ENCODE data around the gene TMEM212.
A peak's percentile ranks its signal among the peaks of the same experiment; 100 is the strongest.

Gene TMEM212

GRCh38 chr3:171860830-171861535, 17.8 kb downstream of the TMEM212 start:
- no peak for DNase-seq

DNA sequence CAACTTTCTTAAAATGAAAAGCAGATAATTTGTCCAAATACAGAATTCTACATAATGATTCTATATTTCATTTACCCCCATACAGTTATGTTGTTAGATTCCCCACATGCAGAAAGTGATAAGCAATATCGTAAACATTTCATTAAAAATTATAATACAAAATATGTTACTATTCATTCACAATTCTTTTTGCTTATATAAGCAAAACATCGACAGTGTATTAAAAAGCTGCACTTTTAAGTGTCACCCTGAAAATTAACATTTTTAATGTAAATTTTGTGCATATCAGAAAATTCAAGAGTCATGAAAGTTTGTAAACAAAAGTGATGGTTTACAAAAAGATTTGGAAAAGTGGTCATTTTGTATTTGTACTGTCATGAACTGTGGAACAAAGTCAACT, 19.2 kb downstream of the TMEM212 start:
- no peak for DNase-seq

GRCh38 chr3:171862993-171863521, 19.9 kb downstream of the TMEM212 start:
- DNase-seq: no peak

DNA sequence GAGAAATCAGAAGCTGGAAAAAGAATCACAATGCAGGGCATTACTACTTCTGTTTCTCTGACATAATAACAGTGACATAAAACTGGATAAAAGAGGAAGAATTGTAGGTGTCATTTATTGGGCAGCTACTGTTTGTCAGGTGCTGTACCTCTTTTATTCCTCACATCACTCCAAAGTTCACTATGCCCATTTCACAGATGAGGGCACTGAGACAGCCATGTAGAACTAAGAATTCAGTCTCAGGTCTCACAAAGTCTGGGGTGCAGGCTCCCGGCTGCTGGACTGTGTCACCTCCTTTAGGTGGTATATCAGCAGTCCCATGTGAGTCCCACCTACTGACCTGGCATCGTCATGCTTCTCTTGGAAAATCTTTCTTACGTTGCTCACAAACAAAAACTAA, 20.8 kb downstream of the TMEM212 start:
- no peak for DNase-seq

DNA sequence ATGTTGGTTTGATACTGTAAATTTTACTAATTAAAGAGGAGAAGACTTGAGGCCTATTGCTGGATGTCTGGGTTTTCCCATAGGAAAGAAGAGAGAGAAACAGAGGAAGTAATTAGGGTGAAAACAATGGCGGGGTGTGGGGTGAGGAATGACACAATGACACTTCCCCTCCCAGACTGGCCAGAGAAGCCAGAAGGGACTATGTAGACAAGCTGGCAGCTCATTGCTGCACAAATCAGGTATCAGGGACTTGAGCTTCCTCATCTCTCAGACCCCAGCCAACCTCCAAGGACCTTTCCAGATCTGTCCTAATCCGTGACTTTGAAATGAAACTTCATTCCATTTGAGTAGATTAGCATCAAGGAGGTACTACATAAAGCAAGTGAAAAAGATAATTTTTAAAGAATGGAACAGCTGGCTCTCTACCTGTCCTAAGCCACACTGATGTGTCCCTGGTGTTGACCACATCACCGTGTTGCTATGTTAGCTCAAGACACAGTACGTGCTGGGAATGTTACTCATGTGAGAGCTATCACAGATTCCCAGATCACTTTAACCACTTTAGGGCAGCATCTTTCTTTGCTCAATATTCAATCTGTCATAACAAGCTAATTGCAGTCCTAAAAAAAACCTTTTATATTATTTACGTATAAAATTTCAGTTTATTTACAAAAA, 22.2 kb downstream of the TMEM212 start:
- DNase-seq: no peak

- no peak for DNase-seq
These were observed 24.8 kb downstream of the TMEM212 start for GRCh38 chr3:171867981-171868380.

- DNase-seq: no peak
These were observed 28.5 kb downstream of the TMEM212 start for GRCh38 chr3:171871392-171872274.

DNA sequence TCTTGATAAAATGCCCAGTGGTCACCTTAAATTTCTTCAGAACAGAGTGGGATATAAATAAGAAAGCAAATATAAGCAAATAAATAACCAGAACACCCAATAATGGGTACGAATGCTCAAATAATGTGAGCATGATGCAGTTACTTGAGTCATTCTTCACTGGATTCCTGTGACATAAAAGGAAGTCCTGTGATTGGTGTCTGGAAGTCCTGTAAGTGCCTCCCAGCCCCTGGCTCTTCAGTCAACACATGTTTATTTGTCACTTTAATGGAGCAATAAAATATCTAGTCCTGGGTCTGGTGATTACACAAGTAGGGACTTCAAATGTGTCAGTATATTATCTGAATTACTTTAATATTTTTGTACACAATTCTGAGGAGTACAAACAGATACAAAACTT, 30.4 kb downstream of the TMEM212 start:
- no peak for DNase-seq

DNA sequence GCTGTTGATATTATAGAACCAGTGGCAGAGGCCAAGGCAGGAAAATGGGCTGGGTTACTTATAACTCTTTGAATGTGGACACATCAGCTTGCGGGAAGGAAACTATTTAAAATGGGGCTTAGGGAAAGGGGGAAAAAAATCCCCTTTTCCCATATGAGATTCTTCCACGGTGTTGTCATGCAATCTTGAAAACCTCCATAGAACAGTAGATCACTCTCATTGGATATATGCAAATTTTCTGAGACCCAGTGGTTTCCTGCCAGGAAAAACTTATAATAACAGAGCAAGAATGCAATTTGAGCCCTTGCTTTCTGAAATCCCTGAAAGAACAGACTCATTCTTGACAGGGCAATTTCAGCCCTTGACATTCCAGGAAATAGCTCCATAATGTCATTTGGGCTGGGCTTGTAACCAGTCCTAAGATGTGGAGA, 31.1 kb downstream of the TMEM212 start:
- DNase-seq: no peak

DNA sequence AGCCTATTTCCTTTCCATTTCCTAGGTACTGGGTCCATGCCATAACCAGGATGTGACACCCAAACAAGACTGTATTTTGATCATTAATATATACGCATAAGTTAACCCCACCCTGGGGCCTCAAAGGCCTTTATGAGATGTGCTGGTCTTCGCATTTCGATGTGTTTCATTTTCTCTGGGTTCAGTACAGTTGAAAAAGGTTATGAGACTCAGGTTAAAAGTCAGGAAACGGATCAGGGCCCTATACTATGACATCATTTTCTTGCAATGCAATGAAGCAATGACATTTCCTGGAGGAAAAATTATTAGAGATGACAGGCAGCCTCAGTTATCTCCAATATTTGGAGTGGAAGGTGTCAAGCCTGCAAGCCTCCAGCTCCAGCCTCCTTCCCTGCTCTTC, 31.7 kb downstream of the TMEM212 start:
- no peak for DNase-seq

- DNase-seq: peak in 1 of 2 experiments; percentile 26
These were observed 32.8 kb downstream of the TMEM212 start for GRCh38 chr3:171875923-171876412.

- DNase-seq: no peak
These were observed 33.6 kb downstream of the TMEM212 start for GRCh38 chr3:171876680-171877147.

DNA sequence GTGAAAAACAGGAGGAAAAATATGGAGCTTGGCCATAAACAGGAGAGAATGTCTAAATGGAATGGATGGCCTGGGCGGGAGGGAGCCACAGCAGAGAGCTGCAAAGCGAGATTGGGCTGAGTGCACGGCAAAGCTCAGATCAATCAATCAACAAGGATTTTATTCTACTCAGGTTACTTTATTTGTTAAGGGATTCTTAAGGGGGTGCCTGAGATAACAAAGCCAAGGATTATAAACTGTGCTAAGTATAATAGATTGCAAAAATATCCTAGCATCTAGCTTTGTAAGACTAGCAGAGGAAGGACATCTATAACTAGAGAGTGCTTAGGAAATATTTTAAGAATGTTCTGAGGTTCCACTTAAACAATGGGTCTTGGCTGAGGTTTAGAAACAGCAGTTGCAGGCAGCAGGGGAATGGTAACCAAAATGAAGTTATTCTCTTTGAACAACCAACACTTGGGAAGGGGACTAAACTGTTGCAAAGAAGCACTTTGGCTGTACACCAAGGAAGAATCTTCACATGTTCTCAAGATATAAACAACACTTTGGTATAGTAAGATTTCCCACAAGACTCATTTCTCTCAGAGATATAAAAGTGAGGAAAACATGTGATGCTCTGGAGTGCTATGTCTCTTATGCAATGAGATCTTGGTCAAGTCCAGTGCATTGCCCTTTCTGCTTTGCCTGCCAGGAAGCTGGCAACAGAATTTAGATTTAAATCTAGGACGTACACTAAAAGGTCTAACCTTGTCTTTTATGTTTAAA, 35.5 kb downstream of the TMEM212 start:
- no peak for DNase-seq

DNA sequence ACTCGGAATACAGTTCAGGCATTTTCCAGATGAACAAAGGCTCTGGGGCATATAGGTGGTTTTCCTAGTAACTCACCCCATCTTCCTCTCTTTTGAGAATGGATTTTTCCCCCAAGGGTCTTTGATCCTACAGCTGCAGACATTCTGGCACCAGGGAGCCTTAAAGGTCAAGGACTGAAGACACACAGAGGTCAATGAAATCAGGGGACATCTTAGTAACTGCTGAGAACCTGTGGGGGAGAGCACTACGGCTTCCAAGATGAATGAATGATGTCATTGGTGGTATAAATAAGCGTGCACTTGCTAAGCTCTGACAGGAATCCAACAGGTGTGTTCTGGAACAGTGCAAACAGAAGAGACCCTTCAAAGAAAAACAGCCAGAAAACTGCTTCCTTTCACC, 36.3 kb downstream of the TMEM212 start:
- no peak for DNase-seq

DNA sequence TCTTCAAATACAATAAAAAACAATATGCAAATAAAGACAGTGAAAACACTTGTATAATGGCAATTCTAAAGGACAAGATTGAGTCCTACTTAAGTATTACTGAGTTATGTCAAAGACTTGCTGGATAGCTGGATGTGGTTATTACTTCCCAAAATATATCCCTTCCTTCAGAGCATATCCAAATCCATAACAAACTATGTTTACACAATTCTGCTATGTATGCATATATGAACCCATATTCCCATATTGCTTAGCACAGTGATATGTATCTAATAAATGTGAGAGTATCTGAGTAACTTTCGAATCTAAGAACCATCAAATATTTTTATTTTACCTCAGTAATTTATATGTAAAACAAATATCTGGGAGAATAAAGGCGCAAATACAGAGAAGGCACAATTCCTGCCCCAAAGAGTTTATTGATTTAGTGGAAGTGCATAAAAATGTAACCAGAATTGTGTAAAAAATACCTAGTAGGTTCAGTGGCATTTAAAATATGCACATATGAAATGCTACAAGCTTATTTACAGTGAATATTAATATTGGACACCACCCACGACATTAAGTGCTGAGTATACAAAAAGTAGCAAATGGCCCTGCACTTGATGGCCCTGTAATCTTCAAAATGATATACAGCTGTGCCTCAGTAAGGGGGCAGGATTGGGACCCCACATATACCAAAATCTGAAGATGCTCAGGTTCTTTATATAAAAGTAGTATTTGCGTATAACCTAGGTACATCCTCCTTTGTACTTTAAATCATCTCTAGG, 37.1 kb downstream of the TMEM212 start:
- no peak for DNase-seq

DNA sequence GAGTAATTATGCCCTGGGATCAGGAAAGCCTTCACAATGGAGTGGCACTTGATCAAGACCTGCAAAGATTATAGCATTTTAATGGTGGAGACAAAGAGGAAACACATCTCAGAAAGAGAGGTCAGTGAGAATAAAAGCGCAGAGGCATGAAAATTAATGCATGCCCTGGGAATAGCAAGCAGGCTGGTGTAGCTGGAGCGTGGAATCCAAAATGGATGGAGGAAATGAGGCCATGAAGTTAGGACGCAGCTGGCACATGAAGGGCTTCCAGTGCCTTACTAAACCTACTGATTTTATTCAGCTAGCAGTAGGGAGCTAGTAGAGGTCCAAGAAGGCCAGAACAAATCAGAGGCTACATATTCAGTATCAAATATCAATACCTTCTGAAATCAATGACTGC, 38.1 kb downstream of the TMEM212 start:
- DNase-seq: no peak

- no peak for DNase-seq
These were observed 40.2 kb downstream of the TMEM212 start for GRCh38 chr3:171883257-171883892.

GRCh38 chr3:171883893-171884279, 40.7 kb downstream of the TMEM212 start:
- no peak for DNase-seq

DNA sequence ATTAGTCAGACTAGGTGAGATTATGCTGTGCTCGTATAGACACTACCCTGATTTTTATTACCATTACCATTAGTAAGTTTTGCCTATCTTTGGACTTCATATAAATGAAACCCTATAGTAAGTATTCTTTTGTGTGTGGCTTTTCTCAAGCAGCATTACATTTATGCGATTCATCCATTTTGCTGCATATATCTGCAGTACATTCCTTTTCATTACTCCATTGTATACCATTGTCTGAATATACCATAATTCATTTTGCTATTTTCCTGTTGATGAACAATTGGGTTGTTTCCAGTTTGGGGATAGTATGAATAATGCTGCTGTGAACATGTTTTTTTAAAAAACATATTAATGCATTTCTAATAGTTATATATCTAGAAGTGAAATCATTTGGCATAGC, 45.3 kb downstream of the TMEM212 start:
- no peak for DNase-seq

GRCh38 chr3:171890398-171890797, 47.2 kb downstream of the TMEM212 start:
- DNase-seq: peak; percentile 19 to 21

DNA sequence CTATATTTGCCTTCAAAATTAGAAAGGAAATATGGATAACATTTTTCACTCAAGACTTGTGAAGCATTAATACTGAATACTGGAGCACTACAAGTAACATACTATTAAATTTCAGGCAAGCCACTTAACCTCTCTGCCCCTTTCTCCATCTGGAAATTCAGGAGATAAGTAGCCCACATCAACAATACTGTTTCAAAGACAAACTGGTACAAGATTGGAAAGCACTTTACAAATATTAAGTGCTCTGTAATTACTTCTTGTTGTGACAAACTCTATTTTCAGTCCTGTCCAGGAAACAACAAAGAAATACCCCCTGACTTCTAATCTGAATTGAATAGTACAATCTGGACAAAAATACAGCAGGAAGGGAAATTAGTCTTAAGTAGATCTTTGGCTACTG, 49.3 kb downstream of the TMEM212 start:
- DNase-seq: no peak
